ENCODE results near the gene CDH9.

Gene CDH9

GRCh38 chr5:27007121-27007520, 31.3 kb downstream of the CDH9 start:
- Histone ChIP-seq H2AK5ac (ENCODE audit: low read length) (no peak overlapping the region), H3K23ac (ENCODE audit: low read length) (no peak overlapping the region), H3K4ac (ENCODE audit: low read depth, low read length) (no peak overlapping the region), H4K5ac (ENCODE audit: low read length) (no peak overlapping the region), H3K27ac (ENCODE audit: low read depth, low read length) (no peak overlapping the region), H2BK5ac (ENCODE audit: low read length) (no peak overlapping the region), H3K79me2 (ENCODE audit: control insufficient read depth, insufficient read depth, low read length) (no peaks in the 10 kb centered on the region), H4K8ac (ENCODE audit: low read depth, low read length) (no peak overlapping the region), H2BK15ac (replicated peaks; ENCODE audit: low read depth) (no peak overlapping the region), H3K4me3 (ENCODE audit: low read length) (no peak overlapping the region), H3K18ac (ENCODE audit: low read length) (no peak overlapping the region), H3K9ac (ENCODE audit: low read length) (no peak overlapping the region), H3K36me3 (ENCODE audit: control insufficient read depth, insufficient read depth, low read length) (no peaks in the 10 kb centered on the region), H3K4me1 (ENCODE audit: control insufficient read depth, low read depth, low read length) (no peaks in the 10 kb centered on the region), H2BK120ac (ENCODE audit: low read depth, low read length) (no peak overlapping the region), H3K56ac (ENCODE audit: low read length) (no peak overlapping the region), H3K4me2 (ENCODE audit: low read length) (no peak overlapping the region), H3K27me3 (ENCODE audit: insufficient read depth, low read length, poor library complexity) (no peaks in the 10 kb centered on the region), H3K79me1 (ENCODE audit: low read length) (no peaks in the 10 kb centered on the region)
- DNase-seq: no peak

DNA sequence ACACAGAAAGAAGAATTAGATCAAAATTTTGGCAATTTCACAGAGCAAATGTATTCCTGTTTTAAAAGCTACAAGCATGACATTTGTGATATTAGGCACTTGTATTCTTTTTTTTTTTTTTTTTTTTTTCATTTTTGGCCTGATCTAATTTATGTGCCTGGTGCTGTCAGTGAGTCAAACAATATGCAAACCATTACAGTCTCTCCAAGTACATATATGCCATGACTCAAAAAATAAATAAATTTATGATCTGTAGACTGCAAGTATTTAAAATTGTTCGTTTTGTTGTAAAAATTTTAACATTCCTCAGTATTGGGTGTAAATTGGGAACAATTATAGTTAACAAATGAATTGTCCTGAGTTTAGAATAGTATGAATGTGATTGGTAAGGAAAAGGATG, 51.4 kb downstream of the CDH9 start:
- Histone ChIP-seq H3K4me1 (ENCODE audit: control insufficient read depth, low read depth, low read length) (no peaks in the 10 kb centered on the region), H4K8ac (ENCODE audit: low read depth, low read length) (no peak overlapping the region), H3K56ac (ENCODE audit: low read length) (no peak overlapping the region), H3K79me2 (ENCODE audit: control insufficient read depth, insufficient read depth, low read length) (no peaks in the 10 kb centered on the region), H2BK15ac (replicated peaks; ENCODE audit: low read depth) (no peak overlapping the region), H3K18ac (ENCODE audit: low read length) (no peak overlapping the region), H2BK5ac (ENCODE audit: low read length) (no peak overlapping the region), H3K23ac (ENCODE audit: low read length) (no peak overlapping the region), H3K27me3 (ENCODE audit: insufficient read depth, low read length, poor library complexity) (no peaks in the 10 kb centered on the region), H3K4ac (ENCODE audit: low read depth, low read length) (no peak overlapping the region), H3K4me2 (ENCODE audit: low read length) (no peak overlapping the region), H4K5ac (ENCODE audit: low read length) (no peak overlapping the region), H3K36me3 (ENCODE audit: control insufficient read depth, insufficient read depth, low read length) (no peaks in the 10 kb centered on the region), H3K27ac (ENCODE audit: low read depth, low read length) (no peak overlapping the region), H3K4me3 (ENCODE audit: low read length) (no peak overlapping the region), H2AK5ac (ENCODE audit: low read length) (no peak overlapping the region), H2BK120ac (ENCODE audit: low read depth, low read length) (no peak overlapping the region), H3K79me1 (ENCODE audit: low read length) (no peaks in the 10 kb centered on the region), H3K9ac (ENCODE audit: low read length) (no peak overlapping the region)
- 100% methylated on average over 1 of the region's 1 CpG for WGBS (ENCODE audit: extremely low coverage, insufficient coverage, low lambda C conversion rate)
- no peak for DNase-seq

GRCh38 chr5:26981750-26982149, 56.6 kb downstream of the CDH9 start:
- WGBS (ENCODE audit: extremely low coverage, insufficient coverage, low lambda C conversion rate): no CpG with 5 or more reads among the region's 3 CpGs
- H2BK5ac ChIP-seq (ENCODE audit: low read length): no peak overlapping the region

DNA sequence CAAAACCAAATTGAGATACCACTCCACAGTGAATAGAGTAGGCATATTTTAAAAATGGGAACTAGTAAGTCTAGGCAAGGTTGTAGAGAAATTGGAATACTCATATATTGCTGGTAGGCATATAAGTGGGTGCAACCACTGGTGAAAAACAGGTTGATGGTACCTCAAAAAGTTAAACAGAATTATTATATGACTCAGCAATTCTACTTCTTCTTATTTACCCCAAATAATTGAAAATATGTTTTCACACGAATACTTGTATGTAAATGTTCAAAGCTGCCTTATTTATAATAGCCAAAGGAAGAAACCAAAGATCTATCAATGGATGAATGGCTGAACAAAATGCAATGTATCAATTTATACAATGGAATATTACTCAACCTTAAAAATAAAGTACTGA, 79.1 kb downstream of the CDH9 start:
- Histone ChIP-seq H3K36me3 (ENCODE audit: control insufficient read depth, insufficient read depth, low read length) (no peaks in the 10 kb centered on the region), H4K5ac (ENCODE audit: low read length) (no peak overlapping the region), H3K27me3 (ENCODE audit: insufficient read depth, low read length, poor library complexity) (no peaks in the 10 kb centered on the region), H3K18ac (ENCODE audit: low read length) (no peak overlapping the region), H4K8ac (ENCODE audit: low read depth, low read length) (no peak overlapping the region), H3K23ac (ENCODE audit: low read length) (no peak overlapping the region), H2BK15ac (replicated peaks; ENCODE audit: low read depth) (no peak overlapping the region), H3K79me2 (ENCODE audit: control insufficient read depth, insufficient read depth, low read length) (no peaks in the 10 kb centered on the region), H2BK5ac (ENCODE audit: low read length) (no peak overlapping the region), H3K4me2 (ENCODE audit: low read length) (no peak overlapping the region), H3K9ac (ENCODE audit: low read length) (no peak overlapping the region), H3K4me3 (ENCODE audit: low read length) (no peak overlapping the region), H2BK120ac (ENCODE audit: low read depth, low read length) (no peak overlapping the region), H3K4ac (ENCODE audit: low read depth, low read length) (no peak overlapping the region), H3K79me1 (ENCODE audit: low read length) (no peaks in the 10 kb centered on the region), H3K27ac (ENCODE audit: low read depth, low read length) (no peak overlapping the region), H2AK5ac (ENCODE audit: low read length) (no peak overlapping the region), H3K56ac (ENCODE audit: low read length) (no peak overlapping the region), H3K4me1 (ENCODE audit: control insufficient read depth, low read depth, low read length) (no peaks in the 10 kb centered on the region)
- no peak for DNase-seq
- WGBS (ENCODE audit: extremely low coverage, insufficient coverage, low lambda C conversion rate): no CpG with 5 or more reads among the region's 1 CpG

More at GRCh38 chr5:26981750-26982149, 56.6 kb downstream of the CDH9 start:
- Histone ChIP-seq H2BK120ac (ENCODE audit: low read depth, low read length) (no peak overlapping the region), H4K8ac (ENCODE audit: low read depth, low read length) (no peak overlapping the region), H3K4ac (ENCODE audit: low read depth, low read length) (no peak overlapping the region), H3K79me2 (ENCODE audit: control insufficient read depth, insufficient read depth, low read length) (no peaks in the 10 kb centered on the region), H2AK5ac (ENCODE audit: low read length) (no peak overlapping the region), H2BK15ac (replicated peaks; ENCODE audit: low read depth) (no peak overlapping the region), H3K18ac (ENCODE audit: low read length) (no peak overlapping the region), H3K79me1 (ENCODE audit: low read length) (no peaks in the 10 kb centered on the region), H3K27me3 (ENCODE audit: insufficient read depth, low read length, poor library complexity) (no peaks in the 10 kb centered on the region), H3K4me2 (ENCODE audit: low read length) (no peak overlapping the region), H4K5ac (ENCODE audit: low read length) (no peak overlapping the region), H3K23ac (ENCODE audit: low read length) (no peak overlapping the region), H3K4me1 (ENCODE audit: control insufficient read depth, low read depth, low read length) (no peaks in the 10 kb centered on the region), H3K27ac (ENCODE audit: low read depth, low read length) (no peak overlapping the region), H3K56ac (ENCODE audit: low read length) (no peak overlapping the region), H3K9ac (ENCODE audit: low read length) (no peak overlapping the region), H3K36me3 (ENCODE audit: control insufficient read depth, insufficient read depth, low read length) (no peaks in the 10 kb centered on the region), H3K4me3 (ENCODE audit: low read length) (no peak overlapping the region)
- no peak for DNase-seq

DNA sequence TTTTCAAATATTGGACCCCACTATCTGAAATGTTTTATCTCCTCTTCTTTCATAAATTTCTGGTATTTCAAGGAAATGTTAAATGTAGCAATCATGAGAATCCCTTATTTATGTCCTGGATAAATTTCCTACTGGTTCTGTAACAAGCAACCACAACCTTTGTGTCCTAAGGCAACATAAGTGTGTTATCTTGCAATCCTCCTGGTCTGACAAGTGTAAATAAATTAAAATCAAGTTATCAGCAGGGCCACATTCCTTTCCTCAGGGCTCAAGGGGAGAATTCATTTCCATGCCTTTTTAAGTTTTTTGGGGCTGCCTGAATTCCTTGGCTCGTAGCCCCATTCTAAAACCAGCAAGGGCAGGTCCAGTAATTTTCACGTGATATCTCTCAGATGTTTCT, 83.2 kb downstream of the CDH9 start:
- Histone ChIP-seq H3K4me1 (ENCODE audit: control insufficient read depth, low read depth, low read length) (no peaks in the 10 kb centered on the region), H3K56ac (ENCODE audit: low read length) (no peak overlapping the region), H2AK5ac (ENCODE audit: low read length) (no peak overlapping the region), H2BK120ac (ENCODE audit: low read depth, low read length) (no peak overlapping the region), H3K79me1 (ENCODE audit: low read length) (no peaks in the 10 kb centered on the region), H3K79me2 (ENCODE audit: control insufficient read depth, insufficient read depth, low read length) (no peaks in the 10 kb centered on the region), H3K9ac (ENCODE audit: low read length) (no peak overlapping the region), H3K18ac (ENCODE audit: low read length) (no peak overlapping the region), H2BK15ac (replicated peaks; ENCODE audit: low read depth) (no peak overlapping the region), H3K23ac (ENCODE audit: low read length) (no peak overlapping the region), H3K4ac (ENCODE audit: low read depth, low read length) (no peak overlapping the region), H2BK5ac (ENCODE audit: low read length) (no peak overlapping the region), H3K4me2 (ENCODE audit: low read length) (no peak overlapping the region), H4K8ac (ENCODE audit: low read depth, low read length) (no peak overlapping the region), H3K36me3 (ENCODE audit: control insufficient read depth, insufficient read depth, low read length) (no peaks in the 10 kb centered on the region), H3K4me3 (ENCODE audit: low read length) (no peak overlapping the region), H3K27ac (ENCODE audit: low read depth, low read length) (no peak overlapping the region), H3K27me3 (ENCODE audit: insufficient read depth, low read length, poor library complexity) (no peaks in the 10 kb centered on the region), H4K5ac (ENCODE audit: low read length) (no peak overlapping the region)
- WGBS (ENCODE audit: extremely low coverage, insufficient coverage, low lambda C conversion rate): no CpG with 5 or more reads among the region's 2 CpGs
- DNase-seq: peak; percentile 1

DNA sequence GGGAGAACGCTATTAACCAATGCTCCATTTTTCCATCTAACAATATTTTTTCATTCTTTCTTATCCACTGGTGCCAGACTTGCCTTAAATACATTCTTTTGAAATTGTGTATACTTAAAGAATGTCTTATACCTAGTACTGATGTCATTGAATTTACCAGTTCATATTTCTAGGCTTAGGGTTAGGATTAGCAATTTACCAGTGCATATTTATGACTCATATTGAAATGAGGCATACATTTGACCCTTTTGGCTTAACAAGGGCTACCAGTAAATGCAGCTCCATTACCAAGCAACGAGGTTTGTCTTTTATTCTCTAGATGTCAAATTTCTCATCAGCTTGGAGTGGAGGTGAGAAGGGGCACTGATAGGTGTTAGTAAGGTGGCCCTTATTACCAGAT, 89.5 kb downstream of the CDH9 start:
- Histone ChIP-seq H3K4me3 (ENCODE audit: low read length) (no peak overlapping the region), H2BK5ac (ENCODE audit: low read length) (no peak overlapping the region), H3K4me2 (ENCODE audit: low read length) (no peak overlapping the region), H3K23ac (ENCODE audit: low read length) (no peak overlapping the region), H3K79me1 (ENCODE audit: low read length) (no peaks in the 10 kb centered on the region), H3K27ac (ENCODE audit: low read depth, low read length) (no peak overlapping the region), H3K4ac (ENCODE audit: low read depth, low read length) (no peak overlapping the region), H3K27me3 (ENCODE audit: insufficient read depth, low read length, poor library complexity) (no peaks in the 10 kb centered on the region), H3K18ac (ENCODE audit: low read length) (no peak overlapping the region), H3K9ac (ENCODE audit: low read length) (no peak overlapping the region), H3K36me3 (ENCODE audit: control insufficient read depth, insufficient read depth, low read length) (no peaks in the 10 kb centered on the region), H4K8ac (ENCODE audit: low read depth, low read length) (no peak overlapping the region), H3K79me2 (ENCODE audit: control insufficient read depth, insufficient read depth, low read length) (no peaks in the 10 kb centered on the region), H4K5ac (ENCODE audit: low read length) (no peak overlapping the region), H3K56ac (ENCODE audit: low read length) (no peak overlapping the region), H2AK5ac (ENCODE audit: low read length) (no peak overlapping the region), H2BK15ac (replicated peaks; ENCODE audit: low read depth) (no peak overlapping the region), H3K4me1 (ENCODE audit: control insufficient read depth, low read depth, low read length) (no peaks in the 10 kb centered on the region), H2BK120ac (ENCODE audit: low read depth, low read length) (no peak overlapping the region)
- WGBS (ENCODE audit: extremely low coverage, insufficient coverage, low lambda C conversion rate): no CpG with 5 or more reads among the region's 2 CpGs
- DNase-seq: no peak
